Measurements from ENCODE around the gene UNC13A.

Gene UNC13A

GRCh38 chr19:17676295-17676694 is 11.9 kb downstream of the UNC13A start:
- peaks cover 6% of the 10 kb centered on the region for H3K4me1 Mint-ChIP-seq
- no peak overlapping the region for H3K27ac Mint-ChIP-seq
- peaks cover 49% of the 10 kb centered on the region for H3K27me3 Mint-ChIP-seq (ENCODE audit: low read depth, poor library complexity)
- no peak overlapping the region for H3K4me3 Mint-ChIP-seq
- no peak for DNase-seq
- no peak for TF ChIP-seq CTCF (IDR thresholded peaks at IDR 0.05)
- H3K9me3 Mint-ChIP-seq: no peaks in the 10 kb centered on the region
- no peaks in the 10 kb centered on the region for H3K36me3 Mint-ChIP-seq (ENCODE audit: low read depth)

- H3K4me1 Mint-ChIP-seq: peaks cover 6% of the 10 kb centered on the region
- no peak overlapping the region for H3K4me3 Mint-ChIP-seq
- H3K36me3 Mint-ChIP-seq (ENCODE audit: low read depth): no peaks in the 10 kb centered on the region
- peaks cover 28% of the 10 kb centered on the region for H3K27me3 Mint-ChIP-seq (ENCODE audit: low read depth, poor library complexity)
- H3K27ac Mint-ChIP-seq: no peak overlapping the region
- no peak for DNase-seq
- no peak for TF ChIP-seq CTCF (IDR thresholded peaks at IDR 0.05)
- no peaks in the 10 kb centered on the region for H3K9me3 Mint-ChIP-seq
These were observed 14.0 kb downstream of the UNC13A start for GRCh38 chr19:17673937-17674799.

- Mint-ChIP-seq H3K27me3 (ENCODE audit: low read depth, poor library complexity) (peaks cover 10% of the 10 kb centered on the region), H3K4me1 (peaks cover 6% of the 10 kb centered on the region), H3K36me3 (ENCODE audit: low read depth) (no peaks in the 10 kb centered on the region), H3K4me3 (no peak overlapping the region), H3K27ac (no peak overlapping the region), H3K9me3 (no peaks in the 10 kb centered on the region)
- no peak for TF ChIP-seq CTCF (IDR thresholded peaks at IDR 0.05)
- no peak for DNase-seq
These were observed 16.2 kb downstream of the UNC13A start for GRCh38 chr19:17671906-17672305.

GRCh38 chr19:17669419-17669818 is 18.7 kb downstream of the UNC13A start:
- no peaks in the 10 kb centered on the region for H3K36me3 Mint-ChIP-seq (ENCODE audit: low read depth)
- peaks cover 6% of the 10 kb centered on the region for H3K4me1 Mint-ChIP-seq
- no peak for DNase-seq
- no peak overlapping the region for H3K27ac Mint-ChIP-seq
- TF ChIP-seq CTCF (IDR thresholded peaks at IDR 0.05): no peak
- peaks cover 4% of the 10 kb centered on the region for H3K27me3 Mint-ChIP-seq (ENCODE audit: low read depth, poor library complexity)
- H3K4me3 Mint-ChIP-seq: no peak overlapping the region
- H3K9me3 Mint-ChIP-seq: peaks cover 22% of the 10 kb centered on the region

- peaks cover 15% of the 10 kb centered on the region for H3K27me3 Mint-ChIP-seq (ENCODE audit: low read depth, poor library complexity)
- no peaks in the 10 kb centered on the region for H3K4me1 Mint-ChIP-seq
- H3K36me3 Mint-ChIP-seq (ENCODE audit: low read depth): no peaks in the 10 kb centered on the region
- H3K9me3 Mint-ChIP-seq: peaks cover 31% of the 10 kb centered on the region
- no peak overlapping the region for H3K27ac Mint-ChIP-seq
- no peak for TF ChIP-seq CTCF (IDR thresholded peaks at IDR 0.05)
- DNase-seq: no peak
- no peak overlapping the region for H3K4me3 Mint-ChIP-seq
These were observed 23.1 kb downstream of the UNC13A start for GRCh38 chr19:17665058-17665457.

GRCh38 chr19:17659996-17660395 is 28.2 kb downstream of the UNC13A start:
- Mint-ChIP-seq H3K4me1 (peaks cover 6% of the 10 kb centered on the region), H3K36me3 (ENCODE audit: low read depth) (no peaks in the 10 kb centered on the region), H3K27me3 (ENCODE audit: low read depth, poor library complexity) (peaks cover 17% of the 10 kb centered on the region), H3K4me3 (no peak overlapping the region), H3K27ac (no peak overlapping the region), H3K9me3 (peaks cover 15% of the 10 kb centered on the region)
- no peak for TF ChIP-seq CTCF (IDR thresholded peaks at IDR 0.05)
- no peak for DNase-seq

Measured in nephron progenitor cell (in vitro differentiated cells).